Pancreas (tissue), 10 donors: ENCODE measurements around the gene LRP1B. TPM values are rescaled to one million over a fixed set of nuclear protein-coding genes. Genes with fewer than 3 reads are reported as not detected.

Experiments
- ATAC-seq, 4 donors: fragments of 200-7000 bp; cut with Tn5 transposase; one replicate each; pipeline versions ENCODE4 v1.8.0 to v1.9.1; 2020; ENCODE audit warnings: mild to moderate bottlenecking in 4 of 4, moderate library complexity in 4 of 4
- DNase-seq, 6 donors: peaks; one replicate each; pipeline ENCODE4 v3.0.0-alpha.2; 2020
- FAIRE-seq: peaks from 2 replicates; lab custom pipeline; 2012; peaks lifted over from hg19 to GRCh38; lab: Jason Lieb, UNC
- H3K27ac ChIP-seq, 4 donors: fragments of 200-600 bp; sonication (generic); 1 replicate in 3 of 4; 2 replicates in 1 of 4; pipeline versions ENCODE4 v1.5.0 to v1.8.0; 2020
- H3K27me3 ChIP-seq, 4 donors: fragments of 200-600 bp; one replicate each; pipeline ENCODE4 v1.8.0; 2021
- H3K36me3 ChIP-seq, 3 donors: fragments of 200-600 bp; sonication (generic) in 1 of 3; one replicate each; pipeline versions ENCODE4 v1.5.0 to v1.8.0; 2020 to 2021
- H3K4me1 ChIP-seq, 3 donors: fragments of 200-600 bp; one replicate each; pipeline ENCODE4 v1.8.0; 2021
- H3K4me3 ChIP-seq, 4 donors: fragments of 200-600 bp; sonication (generic) in 2 of 4; one replicate each; pipeline versions ENCODE4 v1.5.0 to v1.8.0; 2020 to 2021
- H3K9me3 ChIP-seq, 4 donors: fragments of 200-600 bp; one replicate each; pipeline ENCODE4 v1.8.0; 2021
- WGBS, 2 donors: extraction: QIAGEN DNeasy Blood & Tissue Kit; methylation state at CpG; one replicate each; pipeline ENCODE4 v1.1.7; 2013; 5-methylcytosine and 5-hydroxymethylcytosine counted together
- intact Hi-C, 3 donors: fragments of 100-400 bp; cut with DNase I; formaldehyde crosslinking; loops; one replicate each; pipeline versions ENCODE4 v1.11.1 to v1.14.2; 2022
- polyA plus RNA-seq, 2 donors: library from polyadenylated mRNA; stranded (reverse); fragments of 200-250 nt; gene quantifications; one replicate each; pipeline ENCODE4 v1.2.3, GENCODE V29; 2013
- total RNA-seq, 6 donors: library from RNA; stranded (reverse); fragmentation: NEBNext Ultra II Directional in 4 of 6; extraction: Animal tissue kit (Norgen Biotek cat#: 25700) in 4 of 6; gene quantifications; one replicate each; pipeline versions ENCODE4 v1.2.1 to v1.2.4, GENCODE V29; 2021 to 2023
- TF ChIP-seq, protein P1 (sequence below), 4 donors: fragments of 200-600 bp; sonication (generic) in 3 of 4; IDR thresholded peaks; one replicate each; pipeline versions ENCODE4 v1.5.0 to v1.8.0; 2021; ENCODE audit warnings: antibody characterized with exemption in 4 of 4
- donor health status: healthy with polysubstance abuse.
- donor health status: DM: no; HTN: no; CAD: no; lungs with moderate emphysema.
- donor health status: DM: no; HTN: no; CAD: no.
- donor health status: control.
- donor health status: control.
- donor health status: Bipolar disorder and iron deficiency.
- donor health status: DM: yes; HTN: yes; CAD: no.
- donor health status: DM: no; HTN: no; CAD: no.
- donor health status: DM: no; HTN: no; CAD: no.
- donor health status: DM: yes; HTN: yes; CAD: no.

Gene LRP1B
- total and polyA plus RNA-seq, 8 donors: 0.06 to 0.55 (median 0.25) TPM

DNA sequence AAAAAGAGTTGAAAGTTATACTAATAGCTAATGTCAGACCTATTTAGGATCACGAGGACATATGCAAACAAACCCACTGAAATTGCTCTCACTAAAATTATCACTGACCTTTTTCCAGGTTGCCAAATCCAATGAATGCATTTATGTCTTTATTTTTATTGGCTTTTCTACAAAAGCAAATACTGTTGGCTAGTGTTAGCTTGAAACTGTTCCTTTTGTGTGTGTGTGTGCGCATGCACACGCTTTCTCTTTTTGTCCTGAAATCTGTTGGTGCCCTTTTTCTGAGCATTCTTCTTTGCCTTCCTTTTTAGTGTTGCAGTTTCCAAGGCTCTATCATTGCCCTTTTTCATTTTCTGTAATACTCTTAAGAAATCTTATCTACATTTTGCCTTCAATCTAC is 1269.2 kb downstream of the LRP1B start:
- H3K36me3 ChIP-seq: no peaks in the 10 kb centered on the region
- ATAC-seq: no peak
- H3K4me3 ChIP-seq: no peak overlapping the region
- H3K9me3 ChIP-seq: no peaks in the 10 kb centered on the region
- WGBS, 2 donors: 48 to 56% methylated on average over 3 of the region's 3 CpGs
- H3K27me3 ChIP-seq: no peaks in the 10 kb centered on the region
- no peak overlapping the region for H3K27ac ChIP-seq
- no peak for FAIRE-seq
- H3K4me1 ChIP-seq: no peaks in the 10 kb centered on the region
- no peak for DNase-seq
- TF ChIP-seq, protein P1, sequence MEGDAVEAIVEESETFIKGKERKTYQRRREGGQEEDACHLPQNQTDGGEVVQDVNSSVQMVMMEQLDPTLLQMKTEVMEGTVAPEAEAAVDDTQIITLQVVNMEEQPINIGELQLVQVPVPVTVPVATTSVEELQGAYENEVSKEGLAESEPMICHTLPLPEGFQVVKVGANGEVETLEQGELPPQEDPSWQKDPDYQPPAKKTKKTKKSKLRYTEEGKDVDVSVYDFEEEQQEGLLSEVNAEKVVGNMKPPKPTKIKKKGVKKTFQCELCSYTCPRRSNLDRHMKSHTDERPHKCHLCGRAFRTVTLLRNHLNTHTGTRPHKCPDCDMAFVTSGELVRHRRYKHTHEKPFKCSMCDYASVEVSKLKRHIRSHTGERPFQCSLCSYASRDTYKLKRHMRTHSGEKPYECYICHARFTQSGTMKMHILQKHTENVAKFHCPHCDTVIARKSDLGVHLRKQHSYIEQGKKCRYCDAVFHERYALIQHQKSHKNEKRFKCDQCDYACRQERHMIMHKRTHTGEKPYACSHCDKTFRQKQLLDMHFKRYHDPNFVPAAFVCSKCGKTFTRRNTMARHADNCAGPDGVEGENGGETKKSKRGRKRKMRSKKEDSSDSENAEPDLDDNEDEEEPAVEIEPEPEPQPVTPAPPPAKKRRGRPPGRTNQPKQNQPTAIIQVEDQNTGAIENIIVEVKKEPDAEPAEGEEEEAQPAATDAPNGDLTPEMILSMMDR (IDR thresholded peaks at IDR 0.05): no peak
- intact Hi-C loops: no loop called here

GRCh38 chr2:140855471-140855870 is 1275.3 kb downstream of the LRP1B start:
- TF ChIP-seq, protein P1 (IDR thresholded peaks at IDR 0.05): no peak

GRCh38 chr2:140851258-140851981 is 1279.4 kb downstream of the LRP1B start:
- WGBS, 2 donors: 43 to 49% methylated on average over 4 of the region's 4 CpGs
- Histone ChIP-seq H3K27me3 (no peaks in the 10 kb centered on the region), H3K27ac (no peak overlapping the region), H3K4me3 (no peak overlapping the region), H3K4me1 (no peaks in the 10 kb centered on the region), H3K9me3 (no peaks in the 10 kb centered on the region), H3K36me3 (no peaks in the 10 kb centered on the region)
- DNase-seq (no peak), ATAC-seq (no peak), FAIRE-seq (no peak)
- intact Hi-C loops: no loop called here
- TF ChIP-seq, protein P1 (IDR thresholded peaks at IDR 0.05): no peak

More at GRCh38 chr2:140855471-140855870, 1275.3 kb downstream of the LRP1B start:
- Histone ChIP-seq H3K27me3 (no peaks in the 10 kb centered on the region), H3K4me1 (no peaks in the 10 kb centered on the region), H3K4me3 (no peak overlapping the region), H3K36me3 (no peaks in the 10 kb centered on the region), H3K27ac (no peak overlapping the region), H3K9me3 (no peaks in the 10 kb centered on the region)
- ATAC-seq: no peak
- WGBS, 2 donors: 58 to 71% methylated on average over 2 of the region's 2 CpGs
- no peak for DNase-seq
- FAIRE-seq: no peak
- intact Hi-C loops: no loop called here

DNA sequence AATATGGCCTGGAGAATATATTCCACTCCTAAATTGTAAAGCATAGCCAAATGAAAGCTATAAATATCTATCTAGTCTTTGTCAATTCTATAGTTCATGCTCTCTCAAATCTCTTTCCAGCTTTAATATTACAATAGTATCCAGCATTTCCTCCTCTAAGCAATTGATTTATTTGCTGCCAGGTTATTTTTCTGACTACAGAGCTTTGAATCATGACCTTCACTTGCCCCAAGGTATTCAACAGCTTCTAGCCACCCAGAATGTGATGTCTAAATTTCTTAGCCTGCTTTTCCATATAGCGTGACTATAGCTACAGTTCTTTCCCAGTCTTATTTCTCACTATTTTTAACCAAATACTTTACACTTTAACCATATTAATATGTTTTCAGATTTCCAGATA is 1287.6 kb downstream of the LRP1B start:
- Histone ChIP-seq H3K36me3 (no peaks in the 10 kb centered on the region), H3K4me3 (no peak overlapping the region), H3K27ac (no peak overlapping the region), H3K4me1 (no peaks in the 10 kb centered on the region), H3K9me3 (no peaks in the 10 kb centered on the region), H3K27me3 (no peaks in the 10 kb centered on the region)
- TF ChIP-seq, protein P1 (IDR thresholded peaks at IDR 0.05): no peak
- 89% methylated on average over 1 of the region's 1 CpG for WGBS, 2 donors
- FAIRE-seq: no peak
- no peak for ATAC-seq
- intact Hi-C loops: no loop called here
- no peak for DNase-seq

GRCh38 chr2:140842110-140842509 is 1288.7 kb downstream of the LRP1B start:
- TF ChIP-seq, protein P1 (IDR thresholded peaks at IDR 0.05): no peak
- no peak overlapping the region for H3K27ac ChIP-seq
- no peaks in the 10 kb centered on the region for H3K9me3 ChIP-seq
- ATAC-seq: no peak
- intact Hi-C loops: no loop called here
- DNase-seq: no peak
- no peaks in the 10 kb centered on the region for H3K4me1 ChIP-seq
- no peaks in the 10 kb centered on the region for H3K36me3 ChIP-seq
- no peak for FAIRE-seq
- H3K27me3 ChIP-seq: no peaks in the 10 kb centered on the region
- H3K4me3 ChIP-seq: no peak overlapping the region
- 62 to 69% methylated on average over 3 of the region's 3 CpGs for WGBS, 2 donors
